HG03439 (cell line): ENCODE measurements around the gene ADRB2.
A peak's percentile ranks its signal among the peaks of the same experiment; 100 is the strongest.
"Not testable (repeated sequence)": the region's sequence is repeated elsewhere in the genome, so short reads cannot be mapped to it uniquely, and the experiment has no call there.

Experiments
- ATAC-seq: cut with Tn5 transposase; IDR thresholded peaks from one replicate; pipeline ENCODE4 v1.9.1; 2021; ENCODE audit warnings: mild to moderate bottlenecking, moderate library complexity; ENCODE audit not compliant: unreplicated experiment

ADRB2 gene

DNA sequence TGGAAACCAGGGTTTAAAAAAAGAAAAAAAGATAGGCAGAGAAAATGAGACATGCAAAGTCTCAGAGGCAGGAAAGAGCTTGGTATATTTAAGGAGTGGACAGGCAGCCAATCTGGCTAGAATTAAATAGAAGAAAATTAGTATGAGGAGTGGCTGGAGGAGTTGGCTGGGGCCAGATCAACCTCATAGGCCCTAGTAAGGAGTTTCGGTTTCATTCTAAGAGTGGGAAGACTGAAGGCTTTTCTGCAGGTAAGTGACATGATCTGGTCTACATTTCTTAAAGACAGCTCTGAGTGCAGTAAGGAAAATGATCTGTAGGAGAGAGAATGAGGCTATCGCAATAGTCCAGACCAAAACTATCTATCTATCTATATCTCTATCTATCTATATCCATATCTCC lies 27.5 kb downstream of the ADRB2 start:
- ATAC-seq, result peak; percentile 66

DNA sequence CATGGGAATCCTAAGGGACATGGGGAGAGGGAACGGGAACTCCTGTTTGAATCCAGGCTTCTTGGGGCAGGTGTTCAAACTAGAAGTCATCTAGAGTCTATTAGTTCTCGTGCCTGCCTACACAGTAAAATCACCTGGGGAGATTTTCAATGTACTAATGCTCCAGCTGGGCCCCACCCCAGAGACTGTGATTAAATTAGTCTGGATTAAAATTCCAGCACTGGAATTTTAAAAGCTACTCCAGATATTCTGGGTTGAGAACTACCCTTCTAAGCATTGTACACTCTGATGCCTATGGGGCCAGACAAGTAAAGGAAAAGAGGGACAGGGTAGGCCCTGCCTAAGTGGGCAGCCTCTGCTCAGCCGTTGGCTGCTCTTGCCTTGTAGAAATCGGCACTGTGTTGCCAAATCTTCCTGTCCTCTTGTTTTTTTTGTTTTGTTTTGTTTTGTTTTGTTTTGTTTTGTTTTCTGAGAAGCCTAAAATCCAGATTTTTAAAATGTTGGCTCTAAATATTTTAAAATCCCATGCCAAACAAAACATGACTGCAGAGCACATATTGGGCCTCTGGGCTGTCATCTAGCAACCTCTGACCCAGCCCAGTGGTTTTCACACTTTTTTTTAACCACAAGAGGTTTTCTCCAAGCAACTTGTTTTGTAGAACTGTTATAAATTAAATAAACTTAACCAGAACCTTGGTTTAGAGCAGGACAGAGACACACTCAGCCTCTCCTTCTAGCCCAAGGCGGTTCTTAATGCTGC lies 29.0 kb downstream of the ADRB2 start:
- no peak for ATAC-seq

DNA sequence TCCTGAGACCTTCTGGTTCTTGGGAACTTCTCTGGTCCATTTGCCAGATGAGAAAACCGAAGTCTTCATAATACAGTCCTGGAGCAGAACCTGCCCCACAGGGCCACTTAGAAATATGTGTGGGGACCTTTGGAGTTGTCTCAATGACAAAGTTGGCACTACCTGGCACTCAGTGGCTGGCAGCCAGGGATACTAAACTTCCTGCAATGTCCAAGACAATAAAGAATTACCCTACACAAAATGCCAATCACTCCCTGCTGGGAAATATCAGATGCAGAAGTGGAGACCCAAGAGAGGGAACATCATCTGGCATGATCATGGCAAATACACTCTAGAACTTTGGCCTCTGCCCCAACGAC lies 29.6 kb downstream of the ADRB2 start:
- ATAC-seq, result no peak

DNA sequence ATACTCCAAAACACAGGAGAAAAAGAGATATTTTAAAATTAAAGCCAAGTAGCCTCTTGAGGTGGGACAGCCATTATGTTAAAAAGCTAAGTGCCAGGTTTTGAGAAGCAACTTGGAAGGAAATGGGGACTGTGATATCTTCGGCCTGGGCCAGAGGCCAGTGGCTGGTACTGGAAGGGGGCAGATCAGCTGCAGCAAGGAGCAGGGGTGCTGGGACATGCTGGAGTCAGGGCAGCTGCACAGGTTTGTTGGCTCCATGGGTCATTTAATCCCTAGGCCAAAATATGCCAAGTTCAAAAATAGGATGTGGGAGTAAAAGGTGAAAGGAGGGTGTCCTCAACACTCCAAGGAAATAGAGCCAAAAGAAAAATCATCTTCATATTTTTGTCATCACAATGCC lies 30.0 kb downstream of the ADRB2 start:
- no peak for ATAC-seq

DNA sequence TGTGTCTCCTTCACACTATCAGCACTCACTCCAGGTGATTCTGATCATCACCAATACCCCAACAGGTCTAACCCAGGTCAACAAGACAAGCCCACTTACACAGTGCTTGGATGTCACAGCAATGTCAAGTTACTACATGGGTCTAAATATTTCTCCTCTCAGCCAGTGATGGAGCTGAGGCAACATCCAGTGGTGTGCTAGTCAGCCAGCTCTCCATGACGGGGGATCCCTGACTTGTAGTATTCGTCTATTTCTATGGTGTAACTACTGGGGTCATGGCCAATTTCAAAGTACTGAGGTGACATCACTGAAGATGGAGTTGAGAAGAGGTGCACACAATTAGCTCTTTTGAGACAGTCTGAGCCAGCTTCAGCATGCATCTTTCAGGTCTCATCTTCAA lies 31.1 kb downstream of the ADRB2 start:
- no peak for ATAC-seq

DNA sequence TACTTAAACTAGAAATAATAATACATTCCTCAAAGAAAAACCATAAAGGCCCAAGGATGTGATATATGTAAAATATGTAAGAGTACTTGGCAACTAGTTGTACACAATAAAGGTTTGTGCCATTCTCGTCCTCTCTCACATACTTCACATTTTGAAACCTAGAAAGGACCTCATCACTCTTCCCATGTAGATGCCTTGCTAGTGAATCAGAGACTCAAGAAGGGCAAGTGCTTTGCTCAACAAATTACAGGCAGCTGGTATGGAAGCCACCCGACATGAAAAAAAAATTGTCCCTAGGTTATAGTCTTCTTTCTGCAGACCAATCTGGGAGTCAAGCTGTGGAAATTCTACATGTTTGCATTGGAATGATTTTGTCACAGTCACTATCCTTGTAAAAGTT lies 31.7 kb downstream of the ADRB2 start:
- no peak for ATAC-seq

DNA sequence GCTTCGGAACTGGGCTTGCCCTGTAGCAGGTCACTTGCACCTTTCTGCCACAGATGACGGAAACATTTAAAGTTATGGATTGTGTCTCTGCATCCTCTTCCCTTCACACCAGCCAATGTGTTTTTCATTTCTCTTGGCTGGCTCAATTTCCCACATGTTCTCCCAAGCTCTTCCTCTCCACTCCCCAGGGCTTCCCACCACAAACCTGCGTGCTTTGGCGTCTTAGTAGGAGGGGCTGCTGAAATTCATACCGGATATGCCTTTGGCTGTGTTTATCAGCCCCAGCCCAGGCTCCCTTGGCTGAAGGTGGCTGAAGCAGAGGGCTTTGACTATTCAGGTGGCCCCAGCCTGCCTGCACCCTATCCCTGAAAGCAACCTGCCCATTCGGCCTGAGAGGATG lies 32.1 kb downstream of the ADRB2 start:
- ATAC-seq, result no peak

DNA sequence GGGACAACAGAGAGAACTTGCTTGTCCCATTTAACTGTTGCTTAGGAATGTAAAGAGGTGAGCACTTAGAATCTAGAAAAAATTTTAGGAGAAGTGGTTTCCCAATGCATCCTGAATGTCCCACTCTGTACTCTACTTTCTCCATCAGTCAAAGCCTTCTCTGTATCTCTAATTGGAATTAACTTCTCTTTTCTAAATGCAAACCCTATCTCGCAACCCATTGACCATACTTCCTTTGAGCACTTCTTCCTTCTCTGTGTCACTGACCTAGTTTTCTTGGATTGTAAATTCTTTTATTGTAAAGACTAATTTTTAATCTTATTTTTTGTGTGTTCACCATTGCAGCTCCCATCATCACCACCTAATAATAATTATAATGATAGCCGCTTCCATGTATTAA lies 33.3 kb downstream of the ADRB2 start:
- ATAC-seq, result no peak

DNA sequence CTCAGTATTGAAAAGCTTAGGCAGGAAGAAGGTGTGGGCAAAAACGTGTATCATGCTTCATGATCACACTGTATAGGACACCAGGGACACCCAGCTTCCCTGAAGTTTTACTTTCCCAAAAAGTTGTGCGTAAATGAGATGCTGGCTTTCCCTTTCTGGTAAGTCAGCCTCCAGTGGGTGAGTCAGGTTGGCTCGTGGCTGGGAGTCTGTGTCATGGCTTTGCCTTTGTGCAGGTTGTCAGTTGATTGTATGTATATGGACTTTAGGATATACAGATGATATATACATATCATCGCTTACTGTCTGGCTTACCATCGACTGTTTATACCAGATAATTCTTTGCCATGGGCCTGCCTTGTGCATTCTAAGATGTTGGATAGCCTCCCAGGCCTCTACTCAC lies 34.2 kb downstream of the ADRB2 start:
- ATAC-seq, result no peak

DNA sequence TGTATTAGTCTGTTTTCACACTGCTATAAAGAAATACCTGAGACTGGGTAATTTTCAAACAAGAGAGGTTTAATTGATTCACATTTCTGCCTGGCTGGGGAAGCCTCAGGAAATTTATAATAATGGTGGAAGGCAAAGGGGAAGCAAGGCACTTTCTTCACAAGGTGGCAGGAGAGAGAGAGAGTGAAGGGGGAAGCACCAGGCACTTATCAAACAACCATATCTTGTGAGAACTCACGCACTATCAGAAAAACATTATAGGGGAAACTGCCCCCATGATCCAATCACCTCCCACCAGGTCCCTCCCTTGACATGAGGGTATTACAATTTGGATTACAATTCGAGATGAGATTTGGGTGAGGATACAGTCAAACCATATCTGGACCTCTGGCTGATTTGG lies 34.7 kb downstream of the ADRB2 start:
- no peak for ATAC-seq

DNA sequence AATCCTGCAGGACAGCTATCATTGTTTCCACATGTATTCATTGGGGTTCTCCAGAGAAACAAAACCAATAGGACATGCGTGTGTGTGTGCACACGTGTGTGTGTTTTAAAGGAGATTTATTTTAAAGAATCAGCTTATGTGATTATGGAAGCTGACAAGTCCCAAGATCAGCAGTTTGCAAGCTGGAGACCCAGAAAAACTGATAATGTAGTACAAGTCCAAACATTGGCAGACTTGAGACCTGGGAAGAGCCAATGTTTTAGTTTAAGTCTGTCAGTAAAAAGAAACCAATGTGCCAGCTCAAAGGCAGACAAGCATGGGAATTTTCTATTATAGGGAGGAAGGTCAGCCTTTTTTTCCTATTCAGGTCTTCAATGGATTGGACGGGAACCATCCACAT lies 35.3 kb downstream of the ADRB2 start:
- ATAC-seq, result no peak

DNA sequence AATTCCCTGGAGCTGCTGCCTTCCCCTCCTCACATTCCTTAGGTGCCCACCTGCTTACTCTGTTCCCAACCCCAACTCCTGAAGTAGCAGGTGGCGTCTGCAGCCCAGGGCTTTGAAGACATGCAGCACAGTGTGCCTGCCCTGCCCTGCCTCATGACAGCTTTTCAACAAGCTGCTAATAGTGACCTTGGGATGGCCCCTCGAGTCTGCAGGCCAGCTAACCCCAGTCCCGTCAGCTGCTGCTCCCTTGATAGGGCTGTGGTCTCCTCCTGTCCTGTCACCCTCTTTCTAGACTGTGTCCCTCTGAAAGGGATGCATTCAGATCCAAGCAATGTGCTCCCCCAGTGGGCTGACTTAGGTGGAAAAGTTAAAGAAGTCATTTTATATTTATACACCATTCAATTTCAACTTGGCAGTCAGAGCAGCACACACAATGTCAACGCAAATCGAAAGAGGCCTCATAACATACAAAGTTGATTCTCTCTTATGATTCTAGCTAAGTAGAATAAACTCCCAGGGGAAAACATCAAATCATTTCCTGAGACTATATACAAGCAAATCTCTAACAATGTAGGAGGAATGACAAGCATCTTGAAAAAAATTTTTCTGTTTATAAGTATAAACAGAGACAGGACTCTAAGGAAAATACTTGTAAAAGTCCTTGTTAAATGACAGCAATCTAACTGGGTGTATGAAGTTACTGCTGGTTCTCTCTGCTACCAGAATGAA lies 37.9 kb downstream of the ADRB2 start:
- no peak for ATAC-seq

DNA sequence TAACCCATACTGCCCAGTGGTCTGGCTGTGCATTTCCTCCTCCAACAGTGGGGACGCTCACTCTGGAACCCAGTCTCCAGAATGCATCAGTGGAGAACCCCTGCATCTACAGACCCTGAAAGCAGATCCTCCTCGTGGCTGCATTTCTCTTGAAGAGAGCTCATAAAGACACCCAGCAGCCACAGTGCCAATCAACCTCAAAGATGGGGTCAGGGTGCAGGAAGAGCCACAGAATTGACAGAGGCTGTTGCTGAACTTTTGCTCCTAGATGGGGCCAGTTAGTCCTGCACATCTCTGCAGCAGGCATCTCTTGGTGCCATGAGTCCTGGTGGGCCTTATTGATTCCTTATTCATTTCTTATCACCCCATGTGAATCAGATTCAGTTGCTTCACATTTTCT lies 39.6 kb downstream of the ADRB2 start:
- ATAC-seq, result no peak

DNA sequence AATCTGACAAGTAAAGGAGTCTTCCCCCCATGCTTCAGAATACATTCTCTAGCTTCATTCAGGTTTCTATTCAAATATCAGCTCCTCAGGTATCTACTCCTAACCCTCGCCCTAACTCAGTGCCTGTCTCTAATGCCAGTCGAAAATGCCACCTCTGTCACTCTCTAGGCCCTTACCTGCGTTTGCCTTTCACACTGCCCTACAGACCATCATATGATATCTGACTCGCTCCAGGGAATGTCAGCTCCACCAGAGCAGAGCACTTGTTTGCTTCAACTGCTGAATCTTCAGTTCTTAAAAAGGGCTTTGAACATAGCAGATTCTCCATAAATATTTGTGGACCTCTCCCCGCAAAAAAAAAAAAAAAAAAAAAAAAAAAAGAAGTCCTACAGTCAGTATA lies 46.7 kb downstream of the ADRB2 start:
- ATAC-seq, result no peak

DNA sequence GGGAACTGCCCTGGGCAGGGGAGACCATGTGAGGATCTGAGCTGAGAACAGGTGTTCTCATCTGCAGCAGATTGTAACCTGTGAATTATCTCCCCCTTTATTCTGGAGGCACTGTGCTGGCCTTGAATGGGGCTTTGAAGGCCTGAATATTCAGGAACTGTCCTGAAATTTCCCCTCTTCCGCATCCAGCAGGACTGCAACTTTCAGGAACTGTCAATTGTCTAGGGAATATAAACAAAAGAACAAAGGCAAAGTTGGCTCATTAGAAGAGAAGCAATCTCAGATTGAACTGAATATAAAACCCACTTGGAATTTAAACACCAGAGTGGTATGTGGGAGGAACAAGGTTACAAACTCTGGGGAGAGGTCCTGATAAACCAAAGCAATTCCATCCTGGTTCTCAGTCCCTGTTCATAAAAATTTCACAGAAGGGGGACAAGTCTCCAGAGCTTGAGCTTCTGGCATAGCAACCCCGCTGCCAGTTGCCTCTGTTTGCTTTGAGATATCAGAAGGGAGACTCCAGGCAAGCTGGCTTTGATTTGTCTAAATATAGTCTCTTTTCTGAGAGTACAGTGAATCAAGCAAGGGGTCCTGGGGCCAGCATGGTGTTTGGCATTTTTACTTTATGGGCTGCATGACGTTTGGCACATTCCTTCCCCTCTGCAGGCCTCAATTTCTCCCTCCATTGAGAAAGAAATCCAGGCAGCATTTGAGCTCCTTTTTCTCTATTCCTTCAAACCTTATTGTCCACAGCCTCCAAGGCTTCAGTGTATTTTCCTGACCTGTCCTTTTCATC lies 47.5 kb downstream of the ADRB2 start:
- no peak for ATAC-seq

DNA sequence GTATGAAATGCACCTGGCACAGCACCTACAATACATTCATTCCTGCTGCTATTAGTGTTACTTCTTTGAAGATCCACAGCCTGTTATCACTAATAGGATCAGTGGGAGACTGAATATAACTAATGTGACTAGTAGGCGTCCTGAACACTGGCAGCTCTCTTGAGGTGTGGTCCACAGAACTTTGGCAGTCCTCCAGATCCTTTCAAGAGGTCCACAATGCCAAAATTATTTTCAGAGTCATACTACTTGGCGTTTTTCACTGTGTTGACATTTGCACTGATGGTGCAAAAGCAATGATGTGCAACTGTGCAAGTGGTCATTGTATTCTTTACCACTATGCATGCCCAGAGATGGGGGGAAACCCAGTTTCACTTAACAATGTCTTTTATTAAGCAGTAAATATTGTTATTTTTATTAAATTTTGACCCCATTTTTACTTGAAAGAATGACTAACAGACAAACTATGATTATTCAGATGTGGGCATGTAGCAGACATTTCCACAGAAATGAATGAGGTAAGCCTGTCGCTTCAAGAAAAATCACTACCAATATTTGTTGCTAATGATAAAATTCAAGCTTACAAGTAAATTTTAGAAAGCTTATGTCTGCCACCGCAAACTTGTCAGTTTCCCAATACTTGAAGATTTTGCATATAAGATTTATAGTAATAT lies 48.9 kb downstream of the ADRB2 start:
- ATAC-seq, result no peak

DNA sequence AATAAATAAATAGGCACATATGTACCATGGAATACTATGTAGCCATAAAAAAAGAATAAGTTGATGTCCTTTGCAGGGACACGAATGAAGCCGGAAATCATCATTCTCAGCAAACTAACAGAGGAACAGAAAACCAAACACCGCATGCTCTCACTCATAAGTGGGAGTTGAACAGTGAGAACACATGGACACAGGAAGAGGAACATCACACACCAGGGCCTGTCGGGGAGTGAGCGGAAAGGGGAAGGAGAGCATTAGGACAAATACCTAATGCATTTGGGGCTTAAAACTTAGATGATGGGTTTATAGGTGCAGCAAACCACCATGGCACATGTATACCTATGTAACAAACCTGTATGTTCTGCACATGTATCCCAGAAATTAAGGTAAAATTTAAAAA lies 51.0 kb downstream of the ADRB2 start:
- ATAC-seq, result not testable (repeated sequence)
